SIG-M5 treated with dmso at 0.1 percent for 504 hours (cell line): Measurements from ENCODE around the gene DOCK2.
"Not testable (repeated sequence)": the region's sequence is repeated elsewhere in the genome, so short reads cannot be mapped to it uniquely, and the experiment has no call there.

Experiments
- DNase-seq: peaks from one replicate; lab custom pipeline; 2025; ENCODE audit not compliant: unreplicated experiment; lab: John Stamatoyannopoulos, UW

Gene DOCK2

GRCh38 chr5:169637549-169638121, 560 bp downstream of the DOCK2 start:
- DNase-seq = peak; percentile 82

- DNase-seq = peak; percentile 24
Measured at GRCh38 chr5:169641253-169641652, 4.2 kb downstream of the DOCK2 start.

- DNase-seq = no peak
Measured at GRCh38 chr5:169646856-169647255, 9.8 kb downstream of the DOCK2 start.

GRCh38 chr5:169647566-169647965, 10.5 kb downstream of the DOCK2 start:
- peak; percentile 88 for DNase-seq

GRCh38 chr5:169648725-169649310, 11.7 kb downstream of the DOCK2 start:
- no peak for DNase-seq

- no peak for DNase-seq
Measured at GRCh38 chr5:169649486-169649885, 12.4 kb downstream of the DOCK2 start.

GRCh38 chr5:169650701-169651331, 13.7 kb downstream of the DOCK2 start:
- DNase-seq = peak; percentile 8

GRCh38 chr5:169651526-169651925, 14.5 kb downstream of the DOCK2 start:
- no peak for DNase-seq

- DNase-seq = no peak
Measured at GRCh38 chr5:169652057-169652456, 15.0 kb downstream of the DOCK2 start.

- no peak for DNase-seq
Measured at GRCh38 chr5:169653091-169653490, 16.0 kb downstream of the DOCK2 start.

- DNase-seq = no peak
Measured at GRCh38 chr5:169655353-169655752, 18.3 kb downstream of the DOCK2 start.

GRCh38 chr5:169656125-169656901, 19.2 kb downstream of the DOCK2 start:
- peak; percentile 46 for DNase-seq

GRCh38 chr5:169657127-169657526, 20.1 kb downstream of the DOCK2 start:
- no peak for DNase-seq

- DNase-seq = not testable (repeated sequence)
Measured at GRCh38 chr5:169662451-169662850, 25.4 kb downstream of the DOCK2 start.

- DNase-seq = no peak
Measured at GRCh38 chr5:169663537-169663936, 26.5 kb downstream of the DOCK2 start.

- DNase-seq = no peak
Measured at GRCh38 chr5:169666365-169666764, 29.3 kb downstream of the DOCK2 start.

- DNase-seq = no peak
Measured at GRCh38 chr5:169667896-169668674, 31.0 kb downstream of the DOCK2 start.

- no peak for DNase-seq
Measured at GRCh38 chr5:169668732-169669131, 31.7 kb downstream of the DOCK2 start.

- DNase-seq = no peak
Measured at GRCh38 chr5:169670769-169671525, 33.9 kb downstream of the DOCK2 start.

GRCh38 chr5:169682026-169682425, 45.0 kb downstream of the DOCK2 start:
- no peak for DNase-seq
